Measurements from ENCODE around the gene TSPAN18.

The TSPAN18 gene

DNA sequence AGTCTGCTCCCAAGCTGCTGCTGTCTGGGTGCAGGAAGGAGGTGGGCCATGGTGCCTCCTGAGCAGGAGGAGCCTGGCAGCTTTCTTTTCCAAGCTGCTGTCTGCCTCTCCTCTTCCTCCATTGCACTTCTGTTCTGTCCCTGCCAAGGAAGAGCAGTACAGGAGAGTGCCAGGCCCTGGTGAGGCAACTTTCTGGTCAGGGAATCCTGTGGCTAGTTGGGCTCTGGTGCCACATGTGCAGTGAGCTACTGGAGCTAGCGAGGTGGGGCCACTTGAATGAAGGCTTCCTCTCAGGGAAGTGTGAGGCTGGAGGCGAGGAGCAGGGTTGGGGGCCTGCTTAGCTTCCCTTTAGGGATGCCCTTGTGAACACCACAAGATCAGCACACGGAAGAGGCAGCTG, 90.0 kb downstream of the TSPAN18 start:
- Histone ChIP-seq H3K4me1 (ENCODE audit: control insufficient read depth, low read length) (no peaks in the 10 kb centered on the region), H3K9me3 (ENCODE audit: control insufficient read depth, insufficient read depth, low read length) (no peaks in the 10 kb centered on the region), H3K79me2 (ENCODE audit: control insufficient read depth, low read length) (no peaks in the 10 kb centered on the region), H3K27me3 (ENCODE audit: control insufficient read depth, low read length) (no peaks in the 10 kb centered on the region), H3K4me3 (ENCODE audit: low read length) (no peak overlapping the region), H3K4me2 (ENCODE audit: low read length) (no peak overlapping the region), H3K36me3 (ENCODE audit: control insufficient read depth, low read length) (no peaks in the 10 kb centered on the region), H4K20me1 (ENCODE audit: control insufficient read depth, insufficient read depth, low read depth, low read length) (no peaks in the 10 kb centered on the region; the same call in 1 of the 2 replicates), H3K27ac (ENCODE audit: low read depth, low read length) (no peak overlapping the region), H3F3A (ENCODE audit: control insufficient read depth, insufficient read depth) (no peaks in the 10 kb centered on the region), H3K9me2 (replicated peaks; ENCODE audit: control insufficient read depth, low read length) (no peaks in the 10 kb centered on the region)
- TF ChIP-seq CTCF (IDR thresholded peaks at IDR 0.05; ENCODE audit: low read depth, low read length, poor library complexity, severe bottlenecking) (no peak), EZH2phosphoT487 (IDR thresholded peaks at IDR 0.05; ENCODE audit: borderline replicate concordance, low read length) (no peak)

DNA sequence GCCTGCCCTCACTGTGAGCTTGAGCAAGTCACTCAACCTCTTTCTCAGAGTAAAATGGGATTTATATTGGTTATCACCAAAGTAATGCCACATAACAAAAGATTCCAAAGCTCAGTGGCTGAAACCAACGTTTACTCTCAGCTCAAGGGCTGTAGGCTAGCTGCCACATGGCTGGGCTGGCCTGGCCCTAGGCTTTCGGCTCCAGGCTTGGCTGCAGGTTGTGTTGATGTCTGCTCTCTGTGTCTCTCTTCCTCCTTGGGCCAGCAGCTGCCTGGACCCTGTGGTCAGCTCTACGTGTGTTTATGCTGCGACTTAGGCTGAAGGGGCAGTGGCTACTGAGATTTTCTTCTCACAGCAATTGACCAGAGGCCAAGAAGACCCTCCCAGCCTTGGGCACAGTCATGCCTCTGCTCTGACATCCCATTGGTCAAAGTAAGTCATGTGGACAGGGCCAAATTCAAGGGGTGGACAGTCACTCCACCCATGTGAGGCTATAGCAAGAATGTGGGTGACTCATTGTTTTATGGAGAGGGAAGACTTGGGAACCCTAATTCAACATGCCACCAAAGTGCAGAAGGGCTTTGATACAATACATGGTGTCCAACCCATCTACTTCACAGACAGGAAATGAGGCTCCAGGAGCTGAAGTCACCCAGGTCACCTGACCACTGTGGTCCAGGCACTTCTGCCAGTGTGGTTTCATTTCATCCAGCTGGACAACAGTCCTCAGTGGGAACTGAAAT, 90.6 kb downstream of the TSPAN18 start:
- H3K9me2 ChIP-seq (replicated peaks; ENCODE audit: control insufficient read depth, low read length): no peaks in the 10 kb centered on the region

DNA sequence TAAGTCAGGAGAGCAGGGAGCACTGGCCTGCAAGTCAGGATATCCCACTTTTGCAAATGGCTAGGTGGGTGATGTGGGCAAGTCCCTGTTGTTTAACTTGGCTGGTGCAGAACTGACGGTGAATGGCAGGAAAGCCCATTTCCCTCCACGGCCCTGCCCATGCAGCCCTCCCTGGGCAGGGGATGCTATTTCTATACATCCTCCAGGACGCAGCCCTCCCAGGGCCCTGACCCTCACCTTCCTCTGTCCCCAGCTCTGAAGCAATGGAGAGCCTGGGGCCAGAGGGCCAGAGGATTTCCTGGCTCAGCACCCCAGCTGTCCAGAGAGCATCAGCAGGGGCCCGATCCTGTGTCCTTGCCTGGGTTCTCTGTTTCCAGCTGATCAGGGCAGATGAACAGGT, 91.3 kb downstream of the TSPAN18 start:
- Histone ChIP-seq H3K9me2 (replicated peaks; ENCODE audit: control insufficient read depth, low read length) (no peaks in the 10 kb centered on the region), H3K27ac (ENCODE audit: low read depth, low read length) (no peak overlapping the region), H3K4me3 (ENCODE audit: low read length) (no peak overlapping the region), H3F3A (ENCODE audit: control insufficient read depth, insufficient read depth) (no peaks in the 10 kb centered on the region), H3K27me3 (ENCODE audit: control insufficient read depth, low read length) (no peaks in the 10 kb centered on the region), H3K36me3 (ENCODE audit: control insufficient read depth, low read length) (no peaks in the 10 kb centered on the region), H3K4me1 (ENCODE audit: control insufficient read depth, low read length) (no peaks in the 10 kb centered on the region), H3K79me2 (ENCODE audit: control insufficient read depth, low read length) (no peaks in the 10 kb centered on the region), H4K20me1 (ENCODE audit: control insufficient read depth, insufficient read depth, low read depth, low read length) (no peaks in the 10 kb centered on the region; the same call in 1 of the 2 replicates), H3K9me3 (ENCODE audit: control insufficient read depth, insufficient read depth, low read length) (no peaks in the 10 kb centered on the region), H3K4me2 (ENCODE audit: low read length) (no peak overlapping the region)
- TF ChIP-seq EZH2phosphoT487 (IDR thresholded peaks at IDR 0.05; ENCODE audit: borderline replicate concordance, low read length) (no peak), CTCF (IDR thresholded peaks at IDR 0.05; ENCODE audit: low read depth, low read length, poor library complexity, severe bottlenecking) (no peak)

More for the DNA sequence above, 90.6 kb downstream of the TSPAN18 start:
- Histone ChIP-seq H3K4me3 (ENCODE audit: low read length) (no peak overlapping the region), H3K27me3 (ENCODE audit: control insufficient read depth, low read length) (no peaks in the 10 kb centered on the region), H3K79me2 (ENCODE audit: control insufficient read depth, low read length) (no peaks in the 10 kb centered on the region), H4K20me1 (ENCODE audit: control insufficient read depth, insufficient read depth, low read depth, low read length) (no peaks in the 10 kb centered on the region; the same call in 1 of the 2 replicates), H3K4me2 (ENCODE audit: low read length) (no peak overlapping the region), H3K36me3 (ENCODE audit: control insufficient read depth, low read length) (no peaks in the 10 kb centered on the region), H3K4me1 (ENCODE audit: control insufficient read depth, low read length) (no peaks in the 10 kb centered on the region), H3K9me3 (ENCODE audit: control insufficient read depth, insufficient read depth, low read length) (no peaks in the 10 kb centered on the region), H3K27ac (ENCODE audit: low read depth, low read length) (no peak overlapping the region), H3F3A (ENCODE audit: control insufficient read depth, insufficient read depth) (no peaks in the 10 kb centered on the region)
- no peak for TF ChIP-seq EZH2phosphoT487 (IDR thresholded peaks at IDR 0.05; ENCODE audit: borderline replicate concordance, low read length)
- no peak for TF ChIP-seq CTCF (IDR thresholded peaks at IDR 0.05; ENCODE audit: low read depth, low read length, poor library complexity, severe bottlenecking)

Data from DOHH2 (cell line).